Memory B cell (primary cell): Measurements from ENCODE around the gene SPACA6.
A peak's percentile ranks its signal among the peaks of the same experiment; 100 is the strongest.

Source experiments
- ATAC-seq: fragments of 150-1000 bp; cut with Tn5 transposase; 2 replicates; pipeline ENCODE4 v1.10.0; 2021; ENCODE audit warnings: low read depth, mild to moderate bottlenecking, moderate library complexity
- DNase-seq, 2 donors: peaks; one replicate each; pipeline ENCODE4 v3.0.0; 2022; ENCODE audit warnings: low spot score in 2 of 2
- H3K27ac Mint-ChIP-seq: one replicate; pipeline ENCODE4 v1.8.0; 2022; ENCODE audit warnings: mild to moderate bottlenecking, moderate library complexity, mixed read lengths
- H3K27me3 Mint-ChIP-seq: one replicate; pipeline ENCODE4 v1.8.0; 2022; ENCODE audit warnings: mixed read lengths
- H3K36me3 Mint-ChIP-seq: one replicate; pipeline ENCODE4 v1.8.0; 2022; ENCODE audit warnings: mild to moderate bottlenecking, mixed read lengths
- H3K4me1 Mint-ChIP-seq: one replicate; pipeline ENCODE4 v1.8.0; 2022; ENCODE audit warnings: mixed read lengths
- H3K4me3 Mint-ChIP-seq: one replicate; pipeline ENCODE4 v1.8.0; 2022; ENCODE audit warnings: mild to moderate bottlenecking, moderate library complexity, mixed read lengths
- H3K9me3 Mint-ChIP-seq: one replicate; pipeline ENCODE4 v1.8.0; 2022; ENCODE audit warnings: mixed read lengths

The SPACA6 gene

GRCh38 chr19:51693819-51694218 lies 689 bp downstream of the SPACA6 start:
- no peak for DNase-seq
- H3K4me1 Mint-ChIP-seq, result peaks cover 10% of the 10 kb centered on the region
- peaks cover 24% of the 10 kb centered on the region for H3K27me3 Mint-ChIP-seq
- H3K27ac Mint-ChIP-seq, result no peak overlapping the region
- H3K4me3 Mint-ChIP-seq, result no peak overlapping the region
- no peaks in the 10 kb centered on the region for H3K36me3 Mint-ChIP-seq
- no peak for ATAC-seq
- H3K9me3 Mint-ChIP-seq, result no peaks in the 10 kb centered on the region

GRCh38 chr19:51694318-51695085 lies 1.4 kb downstream of the SPACA6 start:
- Mint-ChIP-seq H3K4me1 (peaks cover 10% of the 10 kb centered on the region), H3K36me3 (no peaks in the 10 kb centered on the region), H3K9me3 (no peaks in the 10 kb centered on the region), H3K27me3 (peaks cover 25% of the 10 kb centered on the region), H3K27ac (no peak overlapping the region), H3K4me3 (no peak overlapping the region)
- DNase-seq (no peak), ATAC-seq (no peak)

GRCh38 chr19:51695088-51695487 lies 2.0 kb downstream of the SPACA6 start:
- ATAC-seq, result no peak

GRCh38 chr19:51695702-51696315 lies 2.7 kb downstream of the SPACA6 start:
- peaks cover 1% of the 10 kb centered on the region for H3K9me3 Mint-ChIP-seq
- H3K36me3 Mint-ChIP-seq, result no peaks in the 10 kb centered on the region
- DNase-seq (no peak), ATAC-seq (no peak)
- H3K4me3 Mint-ChIP-seq, result no peak overlapping the region
- H3K27ac Mint-ChIP-seq, result no peak overlapping the region
- H3K27me3 Mint-ChIP-seq, result peaks cover 24% of the 10 kb centered on the region
- peaks cover 8% of the 10 kb centered on the region for H3K4me1 Mint-ChIP-seq

More at GRCh38 chr19:51695088-51695487, 2.0 kb downstream of the SPACA6 start:
- DNase-seq, result no peak
- peaks cover 8% of the 10 kb centered on the region for H3K4me1 Mint-ChIP-seq
- H3K36me3 Mint-ChIP-seq, result no peaks in the 10 kb centered on the region
- H3K27me3 Mint-ChIP-seq, result peaks cover 25% of the 10 kb centered on the region
- H3K9me3 Mint-ChIP-seq, result no peaks in the 10 kb centered on the region
- H3K27ac Mint-ChIP-seq, result no peak overlapping the region
- H3K4me3 Mint-ChIP-seq, result no peak overlapping the region

- peaks cover 19% of the 10 kb centered on the region for H3K27me3 Mint-ChIP-seq
- no peak overlapping the region for H3K4me3 Mint-ChIP-seq
- ATAC-seq (no peak), DNase-seq (no peak)
- peaks cover 1% of the 10 kb centered on the region for H3K9me3 Mint-ChIP-seq
- no peak overlapping the region for H3K27ac Mint-ChIP-seq
- no peaks in the 10 kb centered on the region for H3K36me3 Mint-ChIP-seq
- H3K4me1 Mint-ChIP-seq, result peaks cover 2% of the 10 kb centered on the region
These were observed 3.5 kb downstream of the SPACA6 start for GRCh38 chr19:51696606-51697005.

- Mint-ChIP-seq H3K27ac (no peak overlapping the region), H3K9me3 (peaks cover 1% of the 10 kb centered on the region), H3K36me3 (no peaks in the 10 kb centered on the region), H3K4me1 (peaks cover 2% of the 10 kb centered on the region), H3K4me3 (no peak overlapping the region), H3K27me3 (peaks cover 21% of the 10 kb centered on the region)
- DNase-seq (no peak), ATAC-seq (no peak)
These were observed 4.1 kb downstream of the SPACA6 start for GRCh38 chr19:51697169-51697776.

GRCh38 chr19:51698296-51698695 lies 5.2 kb downstream of the SPACA6 start:
- Mint-ChIP-seq H3K9me3 (peaks cover 1% of the 10 kb centered on the region), H3K27ac (no peak overlapping the region), H3K4me1 (peaks cover 9% of the 10 kb centered on the region), H3K36me3 (no peaks in the 10 kb centered on the region), H3K4me3 (no peak overlapping the region), H3K27me3 (peaks cover 21% of the 10 kb centered on the region)
- DNase-seq (no peak), ATAC-seq (no peak)

GRCh38 chr19:51699170-51699569 lies 6.0 kb downstream of the SPACA6 start:
- Mint-ChIP-seq H3K27ac (no peak overlapping the region), H3K9me3 (peaks cover 1% of the 10 kb centered on the region), H3K27me3 (peaks cover 14% of the 10 kb centered on the region), H3K36me3 (no peaks in the 10 kb centered on the region), H3K4me3 (no peak overlapping the region), H3K4me1 (peaks cover 10% of the 10 kb centered on the region)
- no peak for DNase-seq
- no peak for ATAC-seq

GRCh38 chr19:51701468-51702100 lies 8.5 kb downstream of the SPACA6 start:
- no peak overlapping the region for H3K4me3 Mint-ChIP-seq
- no peak for DNase-seq
- H3K4me1 Mint-ChIP-seq, result peaks cover 19% of the 10 kb centered on the region
- no peak overlapping the region for H3K27ac Mint-ChIP-seq
- ATAC-seq, result no peak
- H3K27me3 Mint-ChIP-seq, result peaks cover 10% of the 10 kb centered on the region
- peaks cover 10% of the 10 kb centered on the region for H3K36me3 Mint-ChIP-seq
- H3K9me3 Mint-ChIP-seq, result peaks cover 1% of the 10 kb centered on the region

GRCh38 chr19:51702103-51702824 lies 9.1 kb downstream of the SPACA6 start:
- DNase-seq (peak; percentile 40 to 52), ATAC-seq (no peak)
- H3K9me3 Mint-ChIP-seq, result peaks cover 1% of the 10 kb centered on the region
- no peak overlapping the region for H3K27ac Mint-ChIP-seq
- peaks cover 10% of the 10 kb centered on the region for H3K27me3 Mint-ChIP-seq
- H3K36me3 Mint-ChIP-seq, result peaks cover 12% of the 10 kb centered on the region
- H3K4me1 Mint-ChIP-seq, result peaks cover 19% of the 10 kb centered on the region
- peak overlapping the region; percentile 81 for H3K4me3 Mint-ChIP-seq

GRCh38 chr19:51702825-51703574 lies 9.9 kb downstream of the SPACA6 start:
- ATAC-seq (no peak), DNase-seq (no peak)
- peak overlapping the region; percentile 79 for H3K27ac Mint-ChIP-seq
- H3K4me3 Mint-ChIP-seq, result peak overlapping the region; percentile 81
- H3K27me3 Mint-ChIP-seq, result peaks cover 10% of the 10 kb centered on the region
- H3K9me3 Mint-ChIP-seq, result peaks cover 1% of the 10 kb centered on the region
- peaks cover 12% of the 10 kb centered on the region for H3K36me3 Mint-ChIP-seq
- peaks cover 19% of the 10 kb centered on the region for H3K4me1 Mint-ChIP-seq

- DNase-seq (peak; percentile 94 to 98), ATAC-seq (peak; percentile 93)
- Mint-ChIP-seq H3K36me3 (peaks cover 12% of the 10 kb centered on the region), H3K27ac (peak overlapping the region; percentile 79), H3K9me3 (peaks cover 1% of the 10 kb centered on the region), H3K4me1 (peaks cover 21% of the 10 kb centered on the region), H3K27me3 (peaks cover 10% of the 10 kb centered on the region), H3K4me3 (peak overlapping the region; percentile 81)
These were observed 10.7 kb downstream of the SPACA6 start for GRCh38 chr19:51703575-51704515.
